NOMO-1 treated with dmso at 0.1 percent for 144 hours (cell line): ENCODE data around the gene NOTCH2.

Experiments
- DNase-seq: peaks from one replicate; lab custom pipeline; 2025; ENCODE audit not compliant: unreplicated experiment; lab: John Stamatoyannopoulos, UW

The NOTCH2 gene

DNA sequence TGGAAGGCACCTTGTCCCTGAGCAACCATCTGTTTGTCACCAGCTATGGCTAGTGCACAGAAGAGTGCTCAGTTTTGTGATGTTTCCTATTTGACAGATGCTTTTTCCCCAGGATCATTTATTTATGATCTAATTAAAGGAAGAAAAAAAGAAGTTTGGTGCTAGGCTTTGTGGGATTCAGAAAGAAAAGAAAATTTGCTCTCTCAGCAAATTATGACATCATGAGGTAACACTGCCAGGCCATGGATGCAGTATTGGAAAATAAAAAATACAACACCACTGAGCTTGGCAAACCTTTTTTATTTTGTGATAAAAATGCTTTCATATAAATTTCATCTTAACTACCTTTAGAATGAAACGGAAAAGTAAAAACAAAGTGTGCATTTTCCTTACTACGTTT lies 157.7 kb downstream of the NOTCH2 start:
- DNase-seq, result no peak

DNA sequence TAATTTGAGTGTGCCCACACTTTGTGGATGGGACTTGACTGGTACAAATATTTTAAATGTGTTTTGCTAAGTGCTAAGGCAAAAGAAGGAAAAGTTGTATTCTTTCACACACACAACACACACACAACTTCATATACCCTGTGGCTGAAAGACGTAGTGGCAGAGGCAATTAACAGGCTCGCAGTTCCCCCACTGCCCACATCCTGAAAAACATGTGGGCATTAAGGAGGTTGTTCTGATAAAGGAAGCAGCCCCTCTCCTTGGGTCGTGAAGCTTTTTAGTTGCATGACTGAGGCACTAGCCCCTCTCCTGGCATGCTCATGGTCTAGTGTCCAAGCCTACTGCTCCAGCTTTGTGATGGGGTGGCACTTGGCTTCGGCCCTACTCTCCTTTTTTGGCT lies 158.8 kb downstream of the NOTCH2 start:
- no peak for DNase-seq

GRCh38 chr1:119909890-119910596 lies 159.4 kb downstream of the NOTCH2 start:
- no peak for DNase-seq

- no peak for DNase-seq
Measured at GRCh38 chr1:119908661-119909060, 160.8 kb downstream of the NOTCH2 start.

GRCh38 chr1:119906927-119907652 lies 162.4 kb downstream of the NOTCH2 start:
- no peak for DNase-seq

DNA sequence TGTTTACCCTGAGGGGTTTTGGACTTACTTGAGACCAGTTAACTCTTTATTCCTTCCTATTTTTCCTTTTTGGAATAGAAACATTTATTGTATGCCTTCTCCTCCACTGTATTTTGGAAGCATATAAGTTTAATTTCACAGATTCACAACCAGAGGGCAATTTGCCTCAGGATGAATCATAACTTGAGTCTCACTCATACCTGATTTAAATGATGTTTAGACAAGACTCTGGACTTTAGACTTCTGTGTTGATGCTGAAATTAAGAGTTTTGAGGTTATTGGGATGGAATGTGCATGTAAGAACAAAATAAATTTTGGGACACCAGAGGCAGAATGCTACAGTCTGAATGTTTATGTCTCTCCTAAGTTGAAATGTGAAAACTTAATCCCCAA lies 166.0 kb downstream of the NOTCH2 start:
- DNase-seq, result no peak

- no peak for DNase-seq
Measured at GRCh38 chr1:119902775-119903442, 166.6 kb downstream of the NOTCH2 start.

DNA sequence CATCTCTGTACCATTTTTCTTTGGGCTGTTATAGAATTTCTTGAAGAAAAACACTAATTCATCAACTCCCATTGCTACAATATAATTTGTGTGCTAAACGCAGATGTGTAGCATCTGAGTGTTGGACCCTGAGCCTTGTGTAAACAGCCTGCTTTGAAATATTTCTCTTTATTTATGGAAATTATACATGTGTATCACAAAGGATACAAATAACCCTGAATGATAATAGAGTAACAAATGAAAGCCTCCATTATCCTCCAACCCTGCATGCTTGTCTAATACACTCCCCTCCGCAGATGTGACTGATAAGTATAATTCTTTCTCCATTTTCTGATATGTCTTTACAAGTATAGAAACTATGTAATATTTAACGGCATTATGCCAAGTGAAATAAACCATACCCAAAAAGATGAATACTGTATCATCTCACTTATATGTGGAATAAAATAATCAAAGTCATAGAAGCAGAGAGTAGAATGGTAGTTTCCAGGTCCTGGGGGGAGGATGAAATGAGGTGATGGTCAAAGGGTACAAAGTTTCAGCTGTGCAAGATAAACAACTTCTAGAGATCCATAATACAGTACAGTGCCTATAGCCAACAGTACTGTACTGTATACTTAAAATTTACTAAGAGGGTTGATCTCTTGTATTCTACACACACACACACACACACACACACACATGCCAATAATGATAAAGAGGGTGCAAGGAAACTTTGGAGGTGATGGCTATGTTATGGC lies 170.3 kb downstream of the NOTCH2 start:
- no peak for DNase-seq

DNA sequence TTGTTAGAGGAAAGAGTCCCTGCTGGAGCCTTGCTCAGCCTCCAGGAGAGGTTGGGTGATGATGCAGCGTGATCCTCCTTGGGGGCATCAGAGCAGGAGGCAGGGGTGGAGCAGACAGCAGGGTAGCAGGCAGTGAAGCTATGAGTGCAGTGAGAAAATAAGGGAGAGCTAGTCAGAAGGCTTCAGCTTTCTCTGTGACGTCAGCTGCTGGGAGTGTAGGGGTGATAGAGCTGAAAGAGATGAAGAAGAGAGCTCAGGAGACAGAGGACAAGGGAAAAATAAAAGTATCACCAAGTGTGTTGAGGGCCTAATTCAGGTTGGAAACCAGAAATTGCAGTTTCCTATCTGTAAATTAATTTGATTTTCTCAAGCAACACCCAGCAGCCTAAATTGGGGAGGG lies 170.9 kb downstream of the NOTCH2 start:
- no peak for DNase-seq

- no peak for DNase-seq
Measured at GRCh38 chr1:119896303-119896702, 173.2 kb downstream of the NOTCH2 start, which contains the start of gene ADAM30. Gene ADAM30, minus strand, starts transcription at chr1:119896515. Its CDS starts 179 bp downstream, at chr1:119896336.

DNA sequence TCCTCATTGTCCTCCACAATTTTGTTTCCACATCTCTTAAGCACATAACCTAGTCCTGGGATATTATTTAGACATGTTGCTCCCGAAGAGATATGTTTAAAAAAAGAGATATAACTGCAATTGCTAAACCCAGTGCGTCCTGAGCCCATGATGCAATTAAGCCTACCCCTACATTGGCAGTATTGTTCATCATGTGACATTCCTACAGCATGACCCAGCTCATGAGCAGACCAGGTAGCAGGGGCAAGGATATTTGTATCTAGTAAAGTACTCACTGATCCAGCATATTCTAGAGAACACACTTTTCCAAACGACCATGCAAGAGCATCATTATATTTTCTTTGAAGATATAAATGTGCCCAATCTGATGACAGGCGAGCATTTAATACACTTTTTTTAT lies 174.4 kb downstream of the NOTCH2 start:
- no peak for DNase-seq

DNA sequence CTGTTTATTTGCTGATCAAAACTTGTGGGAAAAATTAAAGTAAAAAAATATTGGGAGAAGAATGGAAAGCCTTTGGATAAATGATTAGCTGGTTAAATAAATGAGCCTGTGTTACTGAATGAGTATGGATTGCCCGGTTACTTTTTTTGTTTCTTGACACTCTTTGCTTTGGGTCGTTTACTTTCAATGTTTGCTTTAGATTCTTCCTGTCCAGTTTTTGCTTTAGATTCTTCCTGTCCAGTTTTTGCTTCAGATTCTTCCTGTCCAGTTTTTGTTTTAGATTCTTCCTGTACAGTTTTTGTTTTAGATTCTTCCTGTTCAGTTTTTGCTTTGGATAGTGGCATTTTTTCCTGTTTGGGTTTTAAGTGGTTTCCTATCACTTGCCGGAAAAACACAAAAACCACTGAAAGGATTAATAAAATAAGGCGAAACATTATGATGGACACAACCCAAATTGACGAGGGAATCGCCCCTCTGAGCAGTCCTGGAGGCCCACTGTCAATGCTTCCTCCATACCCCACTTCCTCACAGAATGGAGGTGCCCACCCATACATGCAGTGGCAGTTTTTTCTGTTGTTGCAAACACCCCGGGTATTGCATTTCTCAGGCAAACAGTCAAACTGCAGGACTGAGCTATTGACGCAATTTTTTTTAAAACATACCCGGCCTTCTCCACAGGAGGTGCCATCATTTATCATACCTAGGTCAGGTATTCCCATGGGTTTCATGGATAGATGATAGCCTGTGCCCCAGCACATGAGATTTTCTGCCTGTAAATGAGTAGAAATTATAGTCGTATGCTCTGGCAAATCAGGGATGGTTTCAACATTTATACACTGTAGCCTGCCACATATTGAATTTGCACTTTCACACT lies 175.4 kb downstream of the NOTCH2 start:
- no peak for DNase-seq

GRCh38 chr1:119893238-119893791 lies 176.1 kb downstream of the NOTCH2 start:
- DNase-seq, result no peak

DNA sequence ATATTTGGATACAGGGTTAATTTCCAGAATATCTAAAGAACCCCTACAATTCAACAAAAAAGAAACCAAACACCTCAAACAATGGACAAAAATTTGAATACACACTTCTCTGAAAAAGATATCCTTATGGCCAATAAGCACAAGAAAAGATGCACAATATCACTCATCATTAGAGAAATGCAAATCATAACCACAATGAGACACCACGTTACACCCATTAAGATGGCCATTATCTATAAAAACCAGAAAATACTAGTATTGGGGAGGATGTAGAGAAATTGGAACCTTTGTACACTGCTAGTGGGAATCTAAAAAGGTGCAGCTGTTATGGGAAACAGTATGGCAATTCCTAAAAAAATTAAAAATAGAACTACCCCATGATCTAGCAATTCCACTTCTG lies 178.1 kb downstream of the NOTCH2 start:
- no peak for DNase-seq

DNA sequence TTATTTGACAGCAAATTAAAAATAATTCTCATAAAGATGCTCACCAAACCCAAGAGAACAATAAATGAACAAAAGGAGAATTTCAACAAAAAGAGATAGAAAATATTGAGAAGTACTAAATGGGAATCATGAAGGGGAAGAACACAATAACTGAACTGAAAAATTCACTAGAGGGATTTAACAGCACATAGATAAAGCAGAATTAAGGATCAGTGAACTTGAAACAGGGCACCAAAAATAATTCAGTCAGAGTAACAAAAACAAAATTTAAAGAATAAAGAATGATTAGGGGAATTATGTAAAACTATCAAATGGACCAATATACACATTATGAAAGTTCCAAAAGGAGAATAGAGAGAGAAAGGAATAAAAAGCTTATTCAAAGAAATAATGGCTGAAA lies 181.0 kb downstream of the NOTCH2 start:
- no peak for DNase-seq

DNA sequence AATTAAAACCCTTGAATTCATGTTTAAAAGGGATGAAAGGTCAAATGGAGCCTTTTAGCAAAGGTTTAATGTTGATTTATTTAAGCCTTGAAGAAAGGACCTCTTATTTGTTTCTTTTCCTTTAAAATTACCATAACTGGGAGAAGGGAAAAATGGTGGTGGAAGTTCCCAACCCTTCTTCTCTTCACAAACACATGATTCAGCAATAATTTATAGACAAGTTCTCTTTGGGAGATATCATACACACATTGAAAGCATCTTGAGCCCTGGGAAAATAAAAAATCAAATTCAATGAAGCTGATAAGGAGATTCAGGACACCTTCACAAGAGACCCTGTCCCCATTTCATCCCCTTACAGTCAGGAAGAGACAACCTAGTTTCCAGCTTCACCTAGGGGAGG lies 182.0 kb downstream of the NOTCH2 start:
- no peak for DNase-seq

DNA sequence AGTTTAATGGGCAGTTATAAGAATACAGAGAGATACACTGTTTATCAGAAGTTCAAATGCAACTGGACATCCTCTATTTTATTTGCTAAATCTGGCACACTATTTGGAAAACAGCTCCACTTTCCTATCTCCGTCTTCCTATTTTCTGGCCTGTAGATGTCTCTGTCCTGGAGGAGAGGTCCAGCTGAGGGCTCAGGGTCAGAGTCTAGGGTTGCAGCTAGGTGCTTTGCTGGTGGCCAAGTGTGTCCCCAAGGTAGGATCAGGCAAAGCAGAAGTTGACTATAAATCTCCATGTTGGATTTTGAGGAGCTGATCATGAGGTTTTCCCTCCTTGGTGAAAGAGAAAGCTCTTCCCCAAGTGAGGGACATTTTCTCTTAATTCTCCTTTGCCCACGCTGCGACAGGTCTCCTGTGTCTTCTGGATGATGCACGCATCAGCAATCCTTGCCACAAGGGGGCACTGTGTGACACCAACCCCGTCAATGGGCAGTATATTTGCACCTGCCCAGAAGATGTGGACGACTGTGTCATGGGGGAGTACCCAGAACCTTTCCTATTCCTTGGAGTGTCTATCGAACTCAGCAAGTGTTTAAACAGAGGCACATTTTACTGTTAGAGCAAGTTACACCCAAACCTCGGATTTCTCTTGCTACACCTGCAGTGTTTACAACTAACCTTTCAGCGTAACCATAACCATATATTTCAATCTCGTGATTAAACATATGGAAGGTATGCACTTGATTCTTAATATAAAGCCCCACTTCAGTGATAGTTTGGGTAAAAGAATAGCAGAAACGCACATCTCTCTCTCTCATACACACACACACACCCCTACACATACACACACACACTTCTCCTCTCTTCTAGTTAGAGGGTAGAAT lies 183.3 kb downstream of the NOTCH2 start:
- DNase-seq, result peak; percentile 2

- DNase-seq, result no peak
Measured at GRCh38 chr1:119884711-119885110, 184.8 kb downstream of the NOTCH2 start.

DNA sequence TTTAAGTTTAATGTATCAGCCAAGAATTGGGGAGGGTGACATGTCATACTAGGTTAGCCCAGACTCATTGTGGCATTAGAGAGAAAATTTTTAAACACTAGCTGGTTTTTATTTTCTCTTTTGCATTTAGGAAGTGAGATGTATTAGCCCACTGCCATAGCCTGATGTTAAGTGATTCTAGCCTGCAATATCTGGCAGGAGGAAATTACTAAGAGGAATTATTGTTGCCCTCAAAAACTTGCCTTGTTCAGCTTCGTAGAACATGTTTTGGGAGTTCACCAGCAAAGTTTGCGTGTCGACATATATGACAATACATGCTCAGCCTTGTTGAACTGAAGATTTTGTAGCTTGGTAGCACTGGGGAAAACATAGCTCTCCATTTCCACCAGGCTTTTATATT lies 185.6 kb downstream of the NOTCH2 start:
- DNase-seq, result no peak
